K562 (cell line): Measurements from ENCODE around the gene PSPC1.

Experiments used
- DNMT1 ChIP-seq: fragments of 450-650 bp; IDR thresholded peaks from 2 replicates; pipeline ENCODE4 v1.6.1; 2016; ENCODE audit warnings: antibody characterized with exemption, mild to moderate bottlenecking
- EZH2 ChIP-seq: IDR thresholded peaks from 2 replicates; pipeline ENCODE4 v1.6.1; 2012; ENCODE audit warnings: low read depth, mild to moderate bottlenecking, inconsistent platforms, low read length, borderline replicate concordance
- HDAC2 ChIP-seq: fragments of 450-650 bp; IDR thresholded peaks from 2 replicates; pipeline ENCODE4 v1.6.1; 2016; ENCODE audit warnings: mild to moderate bottlenecking
- PTBP1 ChIP-seq: fragments of 200-400 bp; formaldehyde crosslinking; IDR thresholded peaks from 2 replicates; pipeline ENCODE4 v1.6.1; 2017; ENCODE audit warnings: low read depth, low read length
- RNF2 ChIP-seq: sonication (generic); IDR thresholded peaks from 2 replicates; pipeline ENCODE4 v1.6.1; 2016
- ZNF253 ChIP-seq: fragments of 250-450 bp; sonication (Bioruptor Pico); conservative IDR thresholded peaks from 2 replicates; pipeline ENCODE4 v1.6.1; 2021; ENCODE audit warnings: mild to moderate bottlenecking
- ZNF3 ChIP-seq: fragments of 250-450 bp; sonication (Bioruptor Pico); IDR thresholded peaks from 2 replicates; pipeline ENCODE4 v1.5.0; 2021; ENCODE audit warnings: mild to moderate bottlenecking, moderate library complexity
- ZNF707 ChIP-seq: fragments of 250-450 bp; sonication (Bioruptor Pico); conservative IDR thresholded peaks from 2 replicates; pipeline ENCODE4 v1.8.0; 2022; ENCODE audit warnings: inconsistent platforms, mild to moderate bottlenecking, moderate library complexity
- TF ChIP-seq, protein P1 (sequence below), 3 experiments: IDR thresholded peaks in 2 of 3; conservative IDR thresholded peaks in 1 of 3; 2 replicates each; pipeline ENCODE4 v1.5.1; 2011 to 2012; ENCODE audit warnings: low read length in 3 of 3, mild to moderate bottlenecking in 3 of 3, control low read depth in 2 of 3, improper control_type of control experiment in 1 of 3, inconsistent platforms in 1 of 3, low read depth in 1 of 3, mixed read lengths in 1 of 3, moderate library complexity in 1 of 3; ENCODE audit not compliant: insufficient read depth in 2 of 3
- TF ChIP-seq, protein P2 (sequence below): IDR thresholded peaks from 2 replicates; pipeline ENCODE4 v1.6.1; 2012; ENCODE audit warnings: low read depth, low read length, improper control_type of control experiment, borderline replicate concordance
- TF ChIP-seq, protein P3 (sequence below): sonication (generic); formaldehyde crosslinking; IDR thresholded peaks from 2 replicates; pipeline ENCODE4 v1.8.1; 2023; ENCODE audit warnings: mild to moderate bottlenecking, missing genetic modification reagents, moderate library complexity

DNA sequence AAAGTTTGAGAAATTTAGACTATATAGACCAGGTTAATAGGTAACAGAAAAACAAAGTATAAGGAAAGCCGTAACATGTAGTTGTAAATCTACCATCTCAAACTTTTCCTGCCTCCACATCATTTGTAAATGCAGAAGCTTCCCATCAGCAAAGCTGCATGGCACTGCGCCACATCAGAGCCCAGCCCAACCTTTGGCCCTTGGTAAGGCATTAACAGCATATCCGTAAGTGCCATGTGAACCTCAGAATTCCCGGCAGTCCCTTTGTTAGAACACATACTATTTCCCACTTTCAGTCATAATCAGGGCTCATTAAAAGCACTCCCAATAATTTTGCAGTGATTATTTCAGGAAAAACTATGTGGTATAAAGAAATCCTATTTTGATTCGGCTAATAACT, 97.7 kb downstream of the PSPC1 start:
- TF ChIP-seq, protein P1, sequence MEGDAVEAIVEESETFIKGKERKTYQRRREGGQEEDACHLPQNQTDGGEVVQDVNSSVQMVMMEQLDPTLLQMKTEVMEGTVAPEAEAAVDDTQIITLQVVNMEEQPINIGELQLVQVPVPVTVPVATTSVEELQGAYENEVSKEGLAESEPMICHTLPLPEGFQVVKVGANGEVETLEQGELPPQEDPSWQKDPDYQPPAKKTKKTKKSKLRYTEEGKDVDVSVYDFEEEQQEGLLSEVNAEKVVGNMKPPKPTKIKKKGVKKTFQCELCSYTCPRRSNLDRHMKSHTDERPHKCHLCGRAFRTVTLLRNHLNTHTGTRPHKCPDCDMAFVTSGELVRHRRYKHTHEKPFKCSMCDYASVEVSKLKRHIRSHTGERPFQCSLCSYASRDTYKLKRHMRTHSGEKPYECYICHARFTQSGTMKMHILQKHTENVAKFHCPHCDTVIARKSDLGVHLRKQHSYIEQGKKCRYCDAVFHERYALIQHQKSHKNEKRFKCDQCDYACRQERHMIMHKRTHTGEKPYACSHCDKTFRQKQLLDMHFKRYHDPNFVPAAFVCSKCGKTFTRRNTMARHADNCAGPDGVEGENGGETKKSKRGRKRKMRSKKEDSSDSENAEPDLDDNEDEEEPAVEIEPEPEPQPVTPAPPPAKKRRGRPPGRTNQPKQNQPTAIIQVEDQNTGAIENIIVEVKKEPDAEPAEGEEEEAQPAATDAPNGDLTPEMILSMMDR (IDR thresholded peaks at IDR 0.05 in 2 of 3, conservative IDR thresholded peaks at IDR 0.05 in 1 of 3; ENCODE audit: insufficient read depth in 2 of 3, low read depth in 1 of 3, low read length in 3 of 3), result no peak
- TF ChIP-seq HDAC2 (no peak), ZNF707 (CRISPR knock-in tag) (no peak), RNF2 (no peak), EZH2 (no peak), ZNF253 (CRISPR knock-in tag) (no peak), DNMT1 (no peak), PTBP1 (no peak), ZNF3 (CRISPR knock-in tag) (no peak)
- TF ChIP-seq, protein P2, sequence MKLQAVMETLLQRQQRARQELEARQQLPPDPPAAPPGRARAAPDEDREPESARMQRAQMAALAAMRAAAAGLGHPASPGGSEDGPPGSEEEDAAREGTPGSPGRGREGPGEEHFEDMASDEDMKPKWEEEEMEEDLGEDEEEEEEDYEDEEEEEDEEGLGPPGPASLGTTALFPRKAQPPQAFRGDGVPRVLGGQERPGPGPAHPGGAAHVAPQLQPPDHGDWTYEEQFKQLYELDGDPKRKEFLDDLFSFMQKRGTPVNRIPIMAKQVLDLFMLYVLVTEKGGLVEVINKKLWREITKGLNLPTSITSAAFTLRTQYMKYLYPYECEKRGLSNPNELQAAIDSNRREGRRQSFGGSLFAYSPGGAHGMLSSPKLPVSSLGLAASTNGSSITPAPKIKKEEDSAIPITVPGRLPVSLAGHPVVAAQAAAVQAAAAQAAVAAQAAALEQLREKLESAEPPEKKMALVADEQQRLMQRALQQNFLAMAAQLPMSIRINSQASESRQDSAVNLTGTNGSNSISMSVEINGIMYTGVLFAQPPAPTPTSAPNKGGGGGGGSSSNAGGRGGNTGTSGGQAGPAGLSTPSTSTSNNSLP, result no peak
- TF ChIP-seq, protein P3, sequence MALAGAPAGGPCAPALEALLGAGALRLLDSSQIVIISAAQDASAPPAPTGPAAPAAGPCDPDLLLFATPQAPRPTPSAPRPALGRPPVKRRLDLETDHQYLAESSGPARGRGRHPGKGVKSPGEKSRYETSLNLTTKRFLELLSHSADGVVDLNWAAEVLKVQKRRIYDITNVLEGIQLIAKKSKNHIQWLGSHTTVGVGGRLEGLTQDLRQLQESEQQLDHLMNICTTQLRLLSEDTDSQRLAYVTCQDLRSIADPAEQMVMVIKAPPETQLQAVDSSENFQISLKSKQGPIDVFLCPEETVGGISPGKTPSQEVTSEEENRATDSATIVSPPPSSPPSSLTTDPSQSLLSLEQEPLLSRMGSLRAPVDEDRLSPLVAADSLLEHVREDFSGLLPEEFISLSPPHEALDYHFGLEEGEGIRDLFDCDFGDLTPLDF (CRISPR knock-in tag), result no peak
